Panc1 (cell line): ENCODE data around the gene ROBO4. TPM values are rescaled to one million over a fixed set of nuclear protein-coding genes. Genes with fewer than 3 reads are reported as not detected.

ENCODE experiments used
- ATAC-seq: fragments of 200-7000 bp; cut with Tn5 transposase; 2 replicates; pipeline ENCODE4 v1.9.1; 2020; ENCODE audit warnings: mild to moderate bottlenecking, moderate library complexity
- BruUV-seq: library from RNA; stranded (reverse); fragments of 400-500 nt; replicated peaks from 2 replicates; lab custom pipeline; 2021; lab: Mats Ljungman, UMichigan
- CTCF ChIA-PET: fragments of 300-600 bp; sonication (Branson Sonifier 250); formaldehyde crosslinking; loops from one replicate; lab custom pipeline; 2022; ENCODE audit warnings: antibody characterized with exemption; lab: Charles Lee
- POLR2A ChIA-PET: fragments of 300-600 bp; sonication (Branson Sonifier 250); formaldehyde crosslinking; loops from one replicate; lab custom pipeline; 2022; ENCODE audit warnings: antibody characterized with exemption; lab: Charles Lee
- DNase-seq: peaks from one replicate; pipeline ENCODE4 v3.0.0-alpha.2; 2010; ENCODE audit warnings: low read depth, low spot score
- H3K27ac ChIP-seq: 2 replicates; pipeline ENCODE4 v1.5.1; 2011; ENCODE audit warnings: mild to moderate bottlenecking, low read length, inconsistent platforms
- H3K27me3 ChIP-seq: fragments of 200-500 bp; sonication (Bioruptor generic); 2 replicates; pipeline ENCODE4 v1.6.0; 2014; ENCODE audit warnings: low read length, inconsistent platforms; ENCODE audit not compliant: control insufficient read depth, insufficient read depth
- H3K36me3 ChIP-seq: fragments of 200-500 bp; sonication (Bioruptor generic); 2 replicates; pipeline ENCODE4 v1.5.1; 2014; ENCODE audit warnings: inconsistent platforms, mild to moderate bottlenecking, low read length, moderate library complexity; ENCODE audit not compliant: control insufficient read depth, insufficient read depth
- H3K4me1 ChIP-seq: 2 replicates; pipeline ENCODE4 v1.5.1; 2011; ENCODE audit warnings: inconsistent platforms, mild to moderate bottlenecking, low read length, moderate library complexity; ENCODE audit not compliant: control insufficient read depth, insufficient read depth
- H3K4me3 ChIP-seq, 2 experiments: 2 replicates each; pipeline ENCODE4 v1.5.1; 2011 to 2012; ENCODE audit warnings: low read depth in 2 of 2, low read length in 2 of 2, mild to moderate bottlenecking in 2 of 2, inconsistent platforms in 1 of 2, moderate library complexity in 1 of 2
- H3K9me3 ChIP-seq: fragments of 200-500 bp; sonication (Bioruptor generic); 2 replicates; pipeline ENCODE4 v1.5.1; 2014; ENCODE audit warnings: low read depth, mild to moderate bottlenecking, inconsistent platforms, low read length, moderate library complexity; ENCODE audit not compliant: control insufficient read depth, insufficient read depth
- CTCF ChIP-seq: fragments of 450-650 bp; IDR thresholded peaks from 2 replicates; pipeline ENCODE4 v1.5.1; 2017; ENCODE audit warnings: mild to moderate bottlenecking
- POLR2AphosphoS5 ChIP-seq: IDR thresholded peaks from 2 replicates; pipeline ENCODE4 v1.6.1; 2012; ENCODE audit warnings: mild to moderate bottlenecking, low read depth, low read length, moderate library complexity
- REST ChIP-seq, 2 experiments: IDR thresholded peaks; 2 replicates each; pipeline ENCODE4 v1.6.1; 2011 to 2012; ENCODE audit warnings: low read depth in 2 of 2, control low read depth in 1 of 2, low read length in 1 of 2, mild to moderate bottlenecking in 1 of 2, moderate library complexity in 1 of 2; ENCODE audit not compliant: insufficient read depth in 1 of 2
- SIN3A ChIP-seq: IDR thresholded peaks from 2 replicates; pipeline ENCODE4 v1.6.1; 2012; ENCODE audit warnings: low read depth, mild to moderate bottlenecking, low read length, moderate library complexity, borderline replicate concordance; ENCODE audit not compliant: insufficient read depth
- TCF7L2 ChIP-seq: IDR thresholded peaks from 2 replicates; pipeline ENCODE4 v1.6.1; 2011; ENCODE audit warnings: mild to moderate bottlenecking, low read depth, low read length, inconsistent platforms
- in situ Hi-C: cut with HindIII; loops from 2 replicates; pipeline ENCODE4 v1.10.0; 2016; ENCODE audit warnings: low sequenced_read_pairs, low pct_unique_long_range_greater_than_20kb
- intact Hi-C: fragments of 100-400 bp; cut with micrococcal nuclease; formaldehyde crosslinking; loops from one replicate; pipeline ENCODE4 v1.10.0; 2022; ENCODE audit not compliant: unreplicated experiment
- total RNA-seq: library from RNA; stranded (reverse); gene quantifications from one replicate; pipeline ENCODE4 v1.2.1, GENCODE V29; 2021; ENCODE audit not compliant: unreplicated experiment

The ROBO4 gene
- total RNA-seq, 1 experiment from 2014 or later = 0.26 TPM

GRCh38 chr11:124896821-124897391, 759 bp downstream of the ROBO4 start:
- Histone ChIP-seq H3K27me3 (peaks cover 11% of the 10 kb centered on the region), H3K4me1 (0 out of 2 replicates have a peak, but pooled peaks cover 3% of the 10 kb centered on the region), H3K9me3 (no peaks in the 10 kb centered on the region), H3K4me3 (no peak overlapping the region), H3K27ac (no peak overlapping the region), H3K36me3 (no peaks in the 10 kb centered on the region)
- ATAC-seq (no peak), DNase-seq (no peak)
- ChIA-PET POLR2A (no interaction called here), CTCF (no interaction called here)
- BruUV-seq = no TSS peak
- no peak for TF ChIP-seq CTCF
- TF ChIP-seq TCF7L2 = no peak
- TF ChIP-seq REST (IDR thresholded peaks at IDR 0.05; ENCODE audit: insufficient read depth in 1 of 2, low read depth in 2 of 2, low read length in 1 of 2) = no peak
- TF ChIP-seq POLR2AphosphoS5 = no peak
- TF ChIP-seq SIN3A = no peak
- in situ Hi-C loops (no loop called here), intact Hi-C loops (no loop called here)

GRCh38 chr11:124896071-124896750, 1.5 kb downstream of the ROBO4 start:
- DNase-seq (no peak), ATAC-seq (no peak)
- no TSS peak for BruUV-seq
- peaks cover 4% of the 10 kb centered on the region; the same call in 1 of the 2 replicates for H3K27me3 ChIP-seq
- 0 out of 2 replicates have a peak, but pooled peaks cover 3% of the 10 kb centered on the region for H3K4me1 ChIP-seq
- in situ Hi-C loops (no loop called here), intact Hi-C loops (no loop called here)
- TF ChIP-seq TCF7L2 = no peak
- no peak for TF ChIP-seq CTCF
- no peak for TF ChIP-seq POLR2AphosphoS5
- no peak for TF ChIP-seq REST (IDR thresholded peaks at IDR 0.05; ENCODE audit: insufficient read depth in 1 of 2, low read depth in 2 of 2, low read length in 1 of 2)
- TF ChIP-seq SIN3A = no peak
- no peak overlapping the region for H3K4me3 ChIP-seq
- ChIA-PET CTCF (no interaction called here), POLR2A (no interaction called here)
- no peaks in the 10 kb centered on the region for H3K9me3 ChIP-seq
- H3K27ac ChIP-seq = no peak overlapping the region
- no peaks in the 10 kb centered on the region for H3K36me3 ChIP-seq
